ENCODE data around the gene CD63.
A peak's percentile ranks its signal among the peaks of the same experiment; 100 is the strongest.
"Not testable (repeated sequence)": the region's sequence is repeated elsewhere in the genome, so short reads cannot be mapped to it uniquely, and the experiment has no call there.

The CD63 gene

GRCh38 chr12:55728939-55729818 lies at the start of gene CD63:
CD63 (minus strand) TSS chr12:55729009; CDS start chr12:55728341, 668 bp downstream.
- peak within 1 kb of the TSS; percentile 91 for H3K27ac ChIP-seq
- peak; percentile 83; the same call in 1 of the 2 replicates for TF ChIP-seq ZFX (IDR thresholded peaks at IDR 0.05)
- no peak for TF ChIP-seq CTCF (conservative IDR thresholded peaks at IDR 0.05)

GRCh38 chr12:55777856-55778255 lies 49.0 kb upstream of the CD63 start:
- no peak overlapping the region for H3K27ac ChIP-seq
- no peak for TF ChIP-seq ZFX (IDR thresholded peaks at IDR 0.05)
- TF ChIP-seq CTCF (conservative IDR thresholded peaks at IDR 0.05), result no peak

- H3K27ac ChIP-seq, result no peak overlapping the region
- TF ChIP-seq ZFX (IDR thresholded peaks at IDR 0.05) (no peak), CTCF (conservative IDR thresholded peaks at IDR 0.05) (no peak)
Measured at GRCh38 chr12:55771736-55772135, 42.9 kb upstream of the CD63 start.

GRCh38 chr12:55767156-55767555 lies 38.3 kb upstream of the CD63 start:
- no peak overlapping the region for H3K27ac ChIP-seq
- TF ChIP-seq ZFX (IDR thresholded peaks at IDR 0.05) (no peak), CTCF (conservative IDR thresholded peaks at IDR 0.05) (no peak)

- no peak for TF ChIP-seq CTCF (conservative IDR thresholded peaks at IDR 0.05)
- TF ChIP-seq ZFX (IDR thresholded peaks at IDR 0.05), result no peak
- no peak overlapping the region for H3K27ac ChIP-seq
Measured at GRCh38 chr12:55765736-55766290, 37.0 kb upstream of the CD63 start.

GRCh38 chr12:55762646-55763045 lies 33.8 kb upstream of the CD63 start:
- TF ChIP-seq ZFX (IDR thresholded peaks at IDR 0.05) (no peak), CTCF (conservative IDR thresholded peaks at IDR 0.05) (no peak)
- H3K27ac ChIP-seq, result no peak overlapping the region

GRCh38 chr12:55760663-55761062 lies 31.9 kb upstream of the CD63 start:
- H3K27ac ChIP-seq, result no peak overlapping the region
- TF ChIP-seq CTCF (conservative IDR thresholded peaks at IDR 0.05) (no peak), ZFX (IDR thresholded peaks at IDR 0.05) (no peak)

GRCh38 chr12:55758575-55758974 lies 29.8 kb upstream of the CD63 start:
- not testable (repeated sequence) for H3K27ac ChIP-seq

Measured in C4-2B (cell line).